ENCODE measurements around the gene NFX1. TPM values are rescaled to one million over a fixed set of nuclear protein-coding genes. Genes with fewer than 3 reads are reported as not detected.

The NFX1 gene
- total and polyA plus RNA-seq, 9 of the 15 experiments (the other 6 are each of a cell fraction or from before 2014, with no cell fraction given): 8.8 to 38.9 (median 26.8) TPM

DNA sequence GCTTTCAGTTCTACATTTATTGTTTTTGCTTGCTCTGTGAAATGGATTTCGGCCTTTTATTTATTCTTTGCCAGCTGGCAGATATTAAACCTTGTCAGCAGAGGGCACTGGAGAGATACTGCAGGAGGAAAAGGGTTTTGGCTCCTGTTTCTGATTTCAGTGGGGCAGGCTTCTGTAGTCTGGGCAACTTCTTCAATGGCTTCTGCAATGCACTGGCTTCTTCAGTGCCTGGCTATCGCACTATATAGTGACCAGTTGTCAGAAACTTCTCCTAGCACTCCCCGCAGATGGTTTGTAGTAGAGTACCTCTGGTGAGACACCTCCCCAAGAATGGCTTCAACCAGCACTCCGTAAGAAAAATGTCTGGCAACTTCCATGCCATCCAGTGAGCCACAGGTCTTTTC is 3.2 kb upstream of the NFX1 start (continued):
- TF ChIP-seq, protein P1, sequence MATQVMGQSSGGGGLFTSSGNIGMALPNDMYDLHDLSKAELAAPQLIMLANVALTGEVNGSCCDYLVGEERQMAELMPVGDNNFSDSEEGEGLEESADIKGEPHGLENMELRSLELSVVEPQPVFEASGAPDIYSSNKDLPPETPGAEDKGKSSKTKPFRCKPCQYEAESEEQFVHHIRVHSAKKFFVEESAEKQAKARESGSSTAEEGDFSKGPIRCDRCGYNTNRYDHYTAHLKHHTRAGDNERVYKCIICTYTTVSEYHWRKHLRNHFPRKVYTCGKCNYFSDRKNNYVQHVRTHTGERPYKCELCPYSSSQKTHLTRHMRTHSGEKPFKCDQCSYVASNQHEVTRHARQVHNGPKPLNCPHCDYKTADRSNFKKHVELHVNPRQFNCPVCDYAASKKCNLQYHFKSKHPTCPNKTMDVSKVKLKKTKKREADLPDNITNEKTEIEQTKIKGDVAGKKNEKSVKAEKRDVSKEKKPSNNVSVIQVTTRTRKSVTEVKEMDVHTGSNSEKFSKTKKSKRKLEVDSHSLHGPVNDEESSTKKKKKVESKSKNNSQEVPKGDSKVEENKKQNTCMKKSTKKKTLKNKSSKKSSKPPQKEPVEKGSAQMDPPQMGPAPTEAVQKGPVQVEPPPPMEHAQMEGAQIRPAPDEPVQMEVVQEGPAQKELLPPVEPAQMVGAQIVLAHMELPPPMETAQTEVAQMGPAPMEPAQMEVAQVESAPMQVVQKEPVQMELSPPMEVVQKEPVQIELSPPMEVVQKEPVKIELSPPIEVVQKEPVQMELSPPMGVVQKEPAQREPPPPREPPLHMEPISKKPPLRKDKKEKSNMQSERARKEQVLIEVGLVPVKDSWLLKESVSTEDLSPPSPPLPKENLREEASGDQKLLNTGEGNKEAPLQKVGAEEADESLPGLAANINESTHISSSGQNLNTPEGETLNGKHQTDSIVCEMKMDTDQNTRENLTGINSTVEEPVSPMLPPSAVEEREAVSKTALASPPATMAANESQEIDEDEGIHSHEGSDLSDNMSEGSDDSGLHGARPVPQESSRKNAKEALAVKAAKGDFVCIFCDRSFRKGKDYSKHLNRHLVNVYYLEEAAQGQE (IDR thresholded peaks at IDR 0.05; ENCODE audit: borderline replicate concordance): peak; percentile 20; the same call in 1 of the 2 replicates
- TF ChIP-seq, protein P1 (CRISPR knock-in tag; IDR thresholded peaks at IDR 0.05; ENCODE audit: low read depth): no peak

Measured in K562 (cell line).